ENCODE results near the gene TPH2.

TPH2 gene

DNA sequence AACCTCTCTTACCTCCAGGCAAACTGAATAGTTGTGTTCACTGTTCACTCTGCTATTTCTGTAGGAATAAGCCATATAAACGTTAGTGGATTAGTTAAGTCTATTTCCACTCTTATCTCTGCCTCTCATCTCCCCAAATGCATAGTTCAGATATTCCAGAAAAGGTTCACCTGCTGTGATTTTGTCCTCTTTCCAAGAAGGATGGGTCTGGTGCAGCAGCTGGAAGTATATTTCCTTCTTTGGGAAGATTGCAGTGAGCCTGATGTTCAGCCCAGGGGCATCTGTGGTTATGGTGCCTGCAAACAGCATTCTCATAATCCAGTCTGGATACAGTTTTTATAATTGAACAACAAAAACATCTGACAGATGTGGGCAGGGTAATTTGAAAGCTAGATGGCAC is 97.7 kb downstream of the TPH2 start:
- TF ChIP-seq CTCF (IDR thresholded peaks at IDR 0.05; ENCODE audit: insufficient read depth, low read depth, low read length, missing control alignments), result no peak
- H3K4me3 ChIP-seq (ENCODE audit: low read depth, low read length), result no peak overlapping the region
- DNase-seq (ENCODE audit: low read depth), result no peak

DNA sequence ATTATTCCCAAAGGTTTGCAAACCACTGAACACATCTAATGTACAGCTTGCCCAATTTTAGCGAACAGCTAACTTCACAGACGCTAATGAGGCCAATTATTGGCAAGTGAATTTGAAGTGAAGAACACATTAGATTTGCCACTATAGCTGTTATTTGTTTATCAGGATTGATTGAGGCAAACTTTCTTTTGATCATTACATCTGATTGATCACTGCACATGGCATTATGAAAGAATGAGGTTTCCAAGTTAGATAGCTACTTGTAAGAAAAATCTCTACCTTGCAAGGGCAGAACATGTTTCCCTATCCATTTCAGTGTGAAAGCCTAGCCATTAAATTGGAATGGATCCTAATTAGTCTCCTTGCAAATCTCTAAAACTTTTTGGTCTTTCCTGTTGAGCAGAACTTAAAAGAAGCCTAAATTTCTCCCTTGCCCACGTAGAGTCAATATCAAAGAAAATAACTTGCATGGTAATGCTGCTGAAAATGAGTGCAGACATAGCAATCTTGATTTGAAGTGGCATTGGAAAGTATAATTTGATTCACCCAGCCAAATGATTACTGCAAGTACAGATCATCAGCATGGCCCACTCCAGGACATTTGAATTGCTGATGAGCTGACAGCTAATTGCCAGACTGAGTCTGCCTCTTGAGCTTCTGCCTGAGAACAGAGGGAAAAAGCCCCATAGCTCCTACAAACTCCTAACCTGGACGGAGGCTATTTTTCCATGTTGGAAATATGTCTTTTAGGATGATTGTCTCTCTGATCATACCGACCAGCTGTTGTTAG is 98.6 kb downstream of the TPH2 start:
- no peak for DNase-seq (ENCODE audit: low read depth)
- no peak overlapping the region for H3K4me3 ChIP-seq (ENCODE audit: low read depth, low read length)
- TF ChIP-seq CTCF (IDR thresholded peaks at IDR 0.05; ENCODE audit: insufficient read depth, low read depth, low read length, missing control alignments), result no peak

DNA sequence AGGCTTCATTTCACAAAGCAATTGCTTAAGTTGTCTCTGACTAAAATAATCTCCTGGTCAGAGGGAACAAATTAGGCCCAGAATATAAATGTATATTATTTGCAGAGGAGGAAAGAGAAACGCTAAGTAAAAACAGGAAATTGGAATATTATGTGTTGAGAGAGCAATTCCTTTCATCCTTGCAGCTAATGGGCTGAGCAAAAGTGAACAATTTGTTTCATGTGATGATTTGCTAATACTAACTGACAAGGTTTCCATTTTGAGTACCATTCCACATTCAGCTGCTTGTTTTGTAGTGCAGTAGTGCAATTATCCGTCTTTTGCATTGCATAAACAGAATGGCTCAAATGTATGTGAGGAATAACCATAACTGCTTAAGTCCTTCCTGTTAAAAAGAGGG is 103.2 kb downstream of the TPH2 start:
- no peak for TF ChIP-seq CTCF (IDR thresholded peaks at IDR 0.05; ENCODE audit: insufficient read depth, low read depth, low read length, missing control alignments)
- no peak overlapping the region for H3K4me3 ChIP-seq (ENCODE audit: low read depth, low read length)
- DNase-seq (ENCODE audit: low read depth), result no peak

GRCh38 chr12:72053604-72054003 is 115.0 kb downstream of the TPH2 start:
- DNase-seq (ENCODE audit: low read depth), result no peak
- H3K4me3 ChIP-seq (ENCODE audit: low read depth, low read length), result no peak overlapping the region
- no peak for TF ChIP-seq CTCF (IDR thresholded peaks at IDR 0.05; ENCODE audit: insufficient read depth, low read depth, low read length, missing control alignments)

GRCh38 chr12:72054511-72054910 is 115.9 kb downstream of the TPH2 start:
- no peak for DNase-seq (ENCODE audit: low read depth)
- no peak overlapping the region for H3K4me3 ChIP-seq (ENCODE audit: low read depth, low read length)
- TF ChIP-seq CTCF (IDR thresholded peaks at IDR 0.05; ENCODE audit: insufficient read depth, low read depth, low read length, missing control alignments), result no peak

- no peak for TF ChIP-seq CTCF (IDR thresholded peaks at IDR 0.05; ENCODE audit: insufficient read depth, low read depth, low read length, missing control alignments)
- no peak for DNase-seq (ENCODE audit: low read depth)
- no peak overlapping the region for H3K4me3 ChIP-seq (ENCODE audit: low read depth, low read length)
Observed at GRCh38 chr12:72057330-72057914, 118.8 kb downstream of the TPH2 start.

Data from GM12865 (cell line).